T47D (cell line): ENCODE measurements around the gene PRIMPOL.

ENCODE experiments used
- DNase-seq, 2 experiments: peaks; one replicate each; pipeline versions ENCODE4 v3.0.0 to v3.0.0-alpha.2; 2011 to 2012; ENCODE audit warnings: low read depth in 1 of 2, low spot score in 1 of 2
- JUND ChIP-seq: IDR thresholded peaks from 2 replicates; pipeline ENCODE4 v1.6.1; 2012; ENCODE audit warnings: low read depth
- in situ Hi-C: cut with HindIII; loops from 2 replicates; pipeline ENCODE4 v1.10.0; 2016; ENCODE audit warnings: low sequenced_read_pairs, low pct_unique_long_range_greater_than_20kb

PRIMPOL gene

GRCh38 chr4:184744236-184744635, 94.7 kb downstream of the PRIMPOL start:
- in situ Hi-C loops, result no loop called here
- no peak for TF ChIP-seq JUND
- no peak for DNase-seq
